Nephron (organoid): ENCODE results near the gene DSCAM.

ENCODE experiments used
- H3K27ac Mint-ChIP-seq, 3 experiments: 2 replicates each; pipeline ENCODE4 v1.8.0; 2020; ENCODE audit warnings: mixed read lengths in 3 of 3, mild to moderate bottlenecking in 2 of 3, moderate library complexity in 1 of 3
- H3K27me3 Mint-ChIP-seq: 2 replicates; pipeline ENCODE4 v1.8.0; 2021; ENCODE audit warnings: low read depth, mild to moderate bottlenecking, moderate library complexity, mixed read lengths
- H3K36me3 Mint-ChIP-seq: 2 replicates; pipeline ENCODE4 v1.8.0; 2020; ENCODE audit warnings: low read depth, mixed read lengths
- H3K4me1 Mint-ChIP-seq: 2 replicates; pipeline ENCODE4 v1.8.0; 2020; ENCODE audit warnings: mixed read lengths
- H3K4me3 Mint-ChIP-seq, 3 experiments: 2 replicates each; pipeline ENCODE4 v1.8.0; 2020; ENCODE audit warnings: mild to moderate bottlenecking in 3 of 3, mixed read lengths in 3 of 3, moderate library complexity in 2 of 3
- H3K9me3 Mint-ChIP-seq: 2 replicates; pipeline ENCODE4 v1.8.0; 2020; ENCODE audit warnings: mixed read lengths
- CTCF ChIP-seq, 3 experiments: fragments of 200-600 bp; sonication (generic); IDR thresholded peaks; one replicate each; pipeline ENCODE4 v1.5.0; 2021; ENCODE audit warnings: antibody characterized with exemption in 3 of 3; ENCODE audit not compliant: unreplicated experiment in 3 of 3

Gene DSCAM

GRCh38 chr21:40176724-40177123 is 670.2 kb downstream of the DSCAM start:
- peaks cover 3% of the 10 kb centered on the region for H3K9me3 Mint-ChIP-seq
- no peaks in the 10 kb centered on the region for H3K36me3 Mint-ChIP-seq
- no peak for TF ChIP-seq CTCF (IDR thresholded peaks at IDR 0.05; ENCODE audit: unreplicated experiment in 3 of 3)
- no peak overlapping the region for H3K27ac Mint-ChIP-seq
- H3K4me3 Mint-ChIP-seq: no peak overlapping the region
- peaks cover 11% of the 10 kb centered on the region for H3K4me1 Mint-ChIP-seq
- peaks cover 8% of the 10 kb centered on the region for H3K27me3 Mint-ChIP-seq

GRCh38 chr21:40173816-40174215 is 673.1 kb downstream of the DSCAM start:
- Mint-ChIP-seq H3K4me1 (peaks cover 11% of the 10 kb centered on the region), H3K9me3 (no peaks in the 10 kb centered on the region), H3K27me3 (peaks cover 11% of the 10 kb centered on the region), H3K36me3 (no peaks in the 10 kb centered on the region), H3K27ac (no peak overlapping the region), H3K4me3 (no peak overlapping the region)
- no peak for TF ChIP-seq CTCF (IDR thresholded peaks at IDR 0.05; ENCODE audit: unreplicated experiment in 3 of 3)

- no peaks in the 10 kb centered on the region for H3K4me1 Mint-ChIP-seq
- no peaks in the 10 kb centered on the region for H3K36me3 Mint-ChIP-seq
- no peak overlapping the region for H3K4me3 Mint-ChIP-seq
- no peak for TF ChIP-seq CTCF (IDR thresholded peaks at IDR 0.05; ENCODE audit: unreplicated experiment in 3 of 3)
- no peaks in the 10 kb centered on the region for H3K9me3 Mint-ChIP-seq
- no peak overlapping the region for H3K27ac Mint-ChIP-seq
- H3K27me3 Mint-ChIP-seq: peaks cover 5% of the 10 kb centered on the region
Measured at GRCh38 chr21:40169971-40170370, 677.0 kb downstream of the DSCAM start.

- H3K9me3 Mint-ChIP-seq: no peaks in the 10 kb centered on the region
- H3K27ac Mint-ChIP-seq: no peak overlapping the region
- H3K4me3 Mint-ChIP-seq: no peak overlapping the region
- TF ChIP-seq CTCF (IDR thresholded peaks at IDR 0.05; ENCODE audit: unreplicated experiment in 3 of 3): no peak
- H3K4me1 Mint-ChIP-seq: no peaks in the 10 kb centered on the region
- no peaks in the 10 kb centered on the region for H3K36me3 Mint-ChIP-seq
- peaks cover 8% of the 10 kb centered on the region for H3K27me3 Mint-ChIP-seq
Measured at GRCh38 chr21:40166291-40166843, 680.6 kb downstream of the DSCAM start.

GRCh38 chr21:40165773-40166070 is 681.2 kb downstream of the DSCAM start:
- Mint-ChIP-seq H3K27me3 (peaks cover 8% of the 10 kb centered on the region), H3K27ac (no peak overlapping the region), H3K9me3 (no peaks in the 10 kb centered on the region), H3K4me3 (no peak overlapping the region), H3K4me1 (no peaks in the 10 kb centered on the region), H3K36me3 (no peaks in the 10 kb centered on the region)
- TF ChIP-seq CTCF (IDR thresholded peaks at IDR 0.05; ENCODE audit: unreplicated experiment in 3 of 3): no peak

- Mint-ChIP-seq H3K4me1 (no peaks in the 10 kb centered on the region), H3K27me3 (peaks cover 7% of the 10 kb centered on the region), H3K9me3 (no peaks in the 10 kb centered on the region), H3K27ac (no peak overlapping the region), H3K4me3 (no peak overlapping the region), H3K36me3 (no peaks in the 10 kb centered on the region)
- TF ChIP-seq CTCF (IDR thresholded peaks at IDR 0.05; ENCODE audit: unreplicated experiment in 3 of 3): no peak
Measured at GRCh38 chr21:40164905-40165772, 681.8 kb downstream of the DSCAM start.
